ENCODE results near the gene CCDC169.

GRCh38 chr13:36193151-36193855 is 104.3 kb downstream of the CCDC169 start:
- TF ChIP-seq ELK4 (IDR thresholded peaks at IDR 0.05; ENCODE audit: borderline replicate concordance, low read depth, low read length) (no peak), ZFP3 (tag by site-specific recombination; IDR thresholded peaks at IDR 0.05; ENCODE audit: low read depth) (no peak), CTCF (tag by site-specific recombination; IDR thresholded peaks at IDR 0.05) (no peak), YY2 (tag by site-specific recombination; IDR thresholded peaks at IDR 0.05) (no peak), ZNF561 (tag by site-specific recombination; IDR thresholded peaks at IDR 0.05; ENCODE audit: borderline replicate concordance) (no peak), ZNF184 (tag by site-specific recombination; IDR thresholded peaks at IDR 0.05) (no peak), PRDM10 (tag by site-specific recombination; IDR thresholded peaks at IDR 0.05) (no peak), ZNF157 (tag by site-specific recombination; IDR thresholded peaks at IDR 0.05) (no peak), ZBTB17 (tag by site-specific recombination; IDR thresholded peaks at IDR 0.05) (no peak), ZNF416 (tag by site-specific recombination; IDR thresholded peaks at IDR 0.05) (no peak), ZSCAN23 (tag by site-specific recombination; IDR thresholded peaks at IDR 0.05) (no peak), ZNF341 (tag by site-specific recombination; IDR thresholded peaks at IDR 0.05; ENCODE audit: low read depth) (no peak), REST (tag by site-specific recombination; IDR thresholded peaks at IDR 0.05) (no peak), YY1 (tag by site-specific recombination; IDR thresholded peaks at IDR 0.05) (no peak)
